Heart left ventricle (tissue), 16 donors: ENCODE data around the gene IKBKG. TPM values are rescaled to one million over a fixed set of nuclear protein-coding genes. Genes with fewer than 3 reads are reported as not detected.
A peak's percentile ranks its signal among the peaks of the same experiment; 100 is the strongest.
"Not testable (repeated sequence)": the region's sequence is repeated elsewhere in the genome, so short reads cannot be mapped to it uniquely, and the experiment has no call there.

Source experiments
- ATAC-seq, 4 donors: fragments of 200-7000 bp; cut with Tn5 transposase; one replicate each; pipeline ENCODE4 v1.9.1; 2020 to 2022; ENCODE audit warnings: moderate library complexity in 4 of 4, mild to moderate bottlenecking in 3 of 4, moderate number of reproducible peaks in 1 of 4
- DNase-seq, 5 donors: peaks; one replicate each; pipeline ENCODE4 v3.0.0-alpha.2; 2020
- H3K27ac ChIP-seq, 12 donors: fragments of 200-600 bp; sonication (generic) in 4 of 12; one replicate each; pipeline versions ENCODE4 v1.5.0 to v1.8.0; 2016 to 2022; ENCODE audit warnings: mild to moderate bottlenecking in 2 of 12
- H3K27me3 ChIP-seq, 9 donors: fragments of 200-600 bp; sonication (generic) in 2 of 9; one replicate each; pipeline versions ENCODE4 v1.5.1 to v1.8.0; 2016 to 2022; ENCODE audit warnings: mild to moderate bottlenecking in 3 of 9
- H3K36me3 ChIP-seq, 9 donors: fragments of 200-600 bp; sonication (generic) in 2 of 9; one replicate each; pipeline versions ENCODE4 v1.5.0 to v1.8.0; 2018 to 2022; ENCODE audit warnings: mild to moderate bottlenecking in 2 of 9
- H3K4me1 ChIP-seq, 12 donors: fragments of 200-600 bp; sonication (generic) in 4 of 12; one replicate each; pipeline versions ENCODE4 v1.5.0 to v1.8.0; 2016 to 2022; ENCODE audit warnings: mild to moderate bottlenecking in 3 of 12
- H3K4me3 ChIP-seq, 12 donors: fragments of 200-600 bp; sonication (generic) in 4 of 12; one replicate each; pipeline versions ENCODE4 v1.5.0 to v1.8.0; 2017 to 2022; ENCODE audit warnings: mild to moderate bottlenecking in 9 of 12, moderate library complexity in 4 of 12
- H3K9me3 ChIP-seq, 12 donors: fragments of 200-600 bp; sonication (generic) in 4 of 12; one replicate each; pipeline versions ENCODE4 v1.5.0 to v1.8.0; 2016 to 2022; ENCODE audit warnings: mild to moderate bottlenecking in 1 of 12
- CTCF ChIP-seq, 12 donors: fragments of 200-600 bp; sonication (generic) in 4 of 12; IDR thresholded peaks; one replicate each; pipeline versions ENCODE4 v1.5.0 to v1.8.0; 2018 to 2022; ENCODE audit warnings: antibody characterized with exemption in 12 of 12, mild to moderate bottlenecking in 5 of 12
- POLR2A ChIP-seq, 2 donors: fragments of 450-650 bp; IDR thresholded peaks; one replicate each; pipeline ENCODE4 v1.6.1; 2017; ENCODE audit warnings: antibody characterized with exemption in 2 of 2, mild to moderate bottlenecking in 2 of 2, moderate library complexity in 2 of 2
- WGBS, 4 donors: extraction: QIAGEN DNeasy Blood & Tissue Kit in 2 of 4; methylation state at CpG; one replicate each; pipeline versions ENCODE4 v1.1.5 to v1.1.7; 2013 to 2018; 5-methylcytosine and 5-hydroxymethylcytosine counted together
- intact Hi-C, 10 donors: fragments of 100-400 bp; cut with DNase I; formaldehyde crosslinking; loops; one replicate each; pipeline versions ENCODE4 v1.11.1 to v1.14.2; 2022
- polyA plus RNA-seq, 2 donors: library from polyadenylated mRNA; stranded (reverse); fragments of 200-250 nt; gene quantifications; one replicate each; pipeline ENCODE4 v1.2.3, GENCODE V29; 2013
- total RNA-seq, 9 donors: library from RNA; depleted of rRNA in 2 of 9; stranded (reverse); fragments of >200 nt in 2 of 9; fragmentation: NEBNext Ultra II Directional in 3 of 9; extraction: Animal tissue kit (Norgen Biotek cat#: 25700) in 3 of 9; gene quantifications; one replicate each; pipeline versions ENCODE4 v1.1.0 to v1.2.4, GENCODE V29; 2016 to 2023
- donor health status: ischemic (EF 13 %, LVEDD 7.1; RV severe dilation, severe dysfunction).
- donor health status: healthy with polysubstance abuse.
- donor health status: DM: no; HTN: yes; CAD: no.
- donor health status: DM: no; HTN: no; CAD: no.
- donor health status: ischemic (EF 25% LVEDD 6.9; RV normal size, moderate dysfunction).
- donor health status: ischemic (EF 25% LVEDD 5.7; RV mildly dilated, moderate dysfunction).
- donor health status: healthy.
- donor health status: DM: yes; HTN: yes; CAD: no.
- donor health status: ischemic (EF 35%, LVEDD 5.7; RV mildly dilated, moderate dysfunction).
- donor health status: nonischemic (EF 11% LVEDD 7.7; RV severe dilation, severe dysfunction).
- donor health status: DM: yes; HTN: yes; CAD: no.
- donor health status: PGD.
- donor health status: ischemic (EF 29% LVEDD 5.4; RV normal size, mild dysfunction).
- donor health status: nonischemic (EF 23%, LVEDD 6.1; RV moderate dilation, normal function).

The IKBKG gene
- total and polyA plus RNA-seq, 11 donors = 7.1 to 29.4 (median 15.3) TPM

GRCh38 chrX:154549766-154550165 is 2.3 kb downstream of the IKBKG start:
- intact Hi-C loops = no loop called here
- no peak for TF ChIP-seq POLR2A (IDR thresholded peaks at IDR 0.05)
- TF ChIP-seq CTCF (IDR thresholded peaks at IDR 0.05) = no peak
- Histone ChIP-seq H3K27me3 (peaks cover 0 to 5% (median 0%) of the 10 kb centered on the region in 9 donors), H3K4me3 (no peak overlapping the region), H3K9me3 (peaks cover 0 to 13% (median 0%) of the 10 kb centered on the region in 12 donors), H3K27ac (no peak overlapping the region), H3K4me1 (peaks cover 0 to 26% (median 9%) of the 10 kb centered on the region in 12 donors), H3K36me3 (peaks cover 0 to 26% (median 4%) of the 10 kb centered on the region in 9 donors)
- no peak for ATAC-seq
- no peak for DNase-seq
- 76 to 94% (median 82%) methylated on average over 1 of the region's 1 CpG for WGBS, 4 donors

DNA sequence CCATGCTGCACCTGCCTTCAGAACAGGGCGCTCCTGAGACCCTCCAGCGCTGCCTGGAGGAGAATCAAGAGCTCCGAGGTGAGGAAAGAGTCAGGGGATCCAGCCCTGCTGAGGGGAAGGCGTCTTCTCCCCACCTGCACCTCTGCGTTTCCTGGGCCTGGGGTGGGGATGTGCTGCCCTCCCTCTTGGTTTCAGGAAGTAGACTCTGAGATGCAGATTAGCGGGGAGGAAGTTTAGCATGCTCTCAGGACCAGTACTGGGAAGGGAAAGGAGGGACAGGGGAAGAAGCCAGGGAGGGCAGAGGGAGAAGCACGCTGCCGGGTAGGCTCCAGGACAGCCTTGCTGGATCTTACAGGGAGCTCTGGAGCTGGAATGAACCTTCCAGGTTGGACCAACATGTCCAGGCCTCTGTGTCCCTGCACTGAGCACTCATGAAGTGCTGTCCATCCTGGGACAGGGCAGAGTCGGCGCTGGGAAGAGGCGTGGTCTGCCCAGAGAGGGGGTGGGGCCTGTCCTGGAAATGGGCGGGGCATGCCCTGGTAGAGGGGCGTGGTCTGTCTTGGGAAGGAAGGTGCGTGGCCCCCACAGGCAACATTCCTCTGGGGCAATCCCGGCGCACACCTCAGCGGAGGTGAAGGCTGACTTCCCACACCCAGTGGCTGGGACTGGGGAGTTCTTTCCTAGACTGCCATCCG is 4.8 kb downstream of the IKBKG start:
- Histone ChIP-seq H3K36me3 (peaks cover 0 to 24% (median 7%) of the 10 kb centered on the region in 9 donors), H3K4me1 (peaks cover 0 to 19% (median 6%) of the 10 kb centered on the region in 12 donors)
- H3K9me3 ChIP-seq, H3K4me3 ChIP-seq, intact Hi-C loops, H3K27me3 ChIP-seq, DNase-seq, H3K27ac ChIP-seq: not testable (repeated sequence)
- peak in 1 of 4 donors; percentile 23 for ATAC-seq
- WGBS, 4 donors = 88 to 94% (median 92%) methylated on average over 8 to 12 of the region's 18 CpGs

GRCh38 chrX:154558060-154558690 is 10.8 kb downstream of the IKBKG start:
- ATAC-seq, H3K4me1 ChIP-seq, H3K27me3 ChIP-seq, H3K9me3 ChIP-seq, intact Hi-C loops, DNase-seq, H3K4me3 ChIP-seq, H3K27ac ChIP-seq: not testable (repeated sequence)
- peaks cover 0 to 21% (median 7%) of the 10 kb centered on the region in 9 donors for H3K36me3 ChIP-seq
- 86 to 97% (median 86%) methylated on average over 4 to 5 of the region's 24 CpGs; no CpG with 5 or more reads in 1 of the 4 donors for WGBS, 4 donors

DNA sequence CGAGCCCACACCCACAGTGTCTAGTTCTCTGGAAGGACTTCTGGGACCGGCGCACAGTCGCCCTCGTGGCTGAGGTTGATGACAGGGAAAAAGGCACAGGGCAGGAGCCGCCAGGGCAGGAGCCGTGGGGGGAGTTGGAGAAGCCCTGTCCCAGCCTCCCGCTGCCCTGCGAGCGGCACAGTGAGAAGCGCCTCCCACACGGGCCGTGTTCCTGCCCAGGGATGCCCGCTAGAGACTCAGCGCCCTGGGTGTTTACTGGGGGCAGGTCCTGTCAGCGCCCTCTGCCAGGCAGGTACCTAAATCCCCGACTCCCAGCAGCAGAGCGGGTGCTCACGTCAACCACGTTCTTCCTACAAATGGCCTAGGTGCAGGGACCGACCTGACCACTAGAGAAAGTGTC is 11.5 kb downstream of the IKBKG start:
- peaks cover 0 to 14% (median 3%) of the 10 kb centered on the region in 9 donors for H3K36me3 ChIP-seq
- H3K4me3 ChIP-seq, H3K4me1 ChIP-seq, DNase-seq, H3K27ac ChIP-seq, H3K27me3 ChIP-seq, ATAC-seq, intact Hi-C loops, H3K9me3 ChIP-seq: not testable (repeated sequence)
- WGBS, 4 donors = 92 to 95% (median 94%) methylated on average over 8 to 10 of the region's 21 CpGs; no CpG with 5 or more reads in 1 of the 4 donors

DNA sequence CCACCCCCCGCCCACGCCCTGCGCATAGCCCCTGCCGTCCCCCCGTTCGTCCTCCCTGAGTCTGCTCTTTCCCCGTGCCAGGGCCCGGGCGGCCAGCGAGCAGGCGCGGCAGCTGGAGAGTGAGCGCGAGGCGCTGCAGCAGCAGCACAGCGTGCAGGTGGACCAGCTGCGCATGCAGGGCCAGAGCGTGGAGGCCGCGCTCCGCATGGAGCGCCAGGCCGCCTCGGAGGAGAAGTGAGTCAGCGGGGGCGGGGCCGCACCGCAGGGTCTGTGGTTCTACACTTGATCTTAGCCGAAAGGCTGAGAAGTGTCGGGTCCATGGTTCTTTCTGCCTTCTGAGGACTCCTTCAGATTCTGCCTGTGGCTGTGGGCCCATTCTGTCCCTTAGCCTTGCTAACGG is 12.9 kb downstream of the IKBKG start:
- H3K27ac ChIP-seq, H3K4me3 ChIP-seq, H3K4me1 ChIP-seq, intact Hi-C loops, ATAC-seq, DNase-seq, H3K9me3 ChIP-seq, H3K36me3 ChIP-seq, H3K27me3 ChIP-seq: not testable (repeated sequence)
- 81 to 86% methylated on average over 12 to 13 of the region's 31 CpGs; no CpG with 5 or more reads in 2 of the 4 donors for WGBS, 4 donors

DNA sequence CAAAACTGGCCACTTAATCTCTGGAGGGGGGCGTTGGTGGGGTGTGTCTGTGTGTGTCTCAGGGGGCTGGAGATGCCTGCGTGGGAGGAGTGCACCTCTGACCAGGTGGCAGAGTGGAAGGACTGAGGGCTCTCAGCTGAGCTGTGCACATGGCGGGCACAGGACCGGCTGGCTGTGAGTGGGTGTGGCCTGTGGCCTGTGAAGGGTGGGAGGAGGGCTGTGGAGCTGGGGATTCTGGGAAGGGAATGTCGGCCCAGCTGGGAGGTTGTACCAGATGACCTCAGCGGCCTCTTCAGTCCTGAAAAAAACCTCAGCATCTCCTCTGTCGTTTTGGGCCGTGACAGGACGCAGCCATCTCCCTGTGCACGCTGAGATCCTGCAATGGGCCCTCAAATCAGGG is 14.9 kb downstream of the IKBKG start:
- H3K9me3 ChIP-seq, H3K4me1 ChIP-seq, H3K27me3 ChIP-seq, intact Hi-C loops, H3K36me3 ChIP-seq, H3K27ac ChIP-seq, H3K4me3 ChIP-seq, DNase-seq: not testable (repeated sequence)
- peak; percentile 82 to 94 (median 86) for ATAC-seq
- no CpG with 5 or more reads among the region's 10 CpGs for WGBS, 4 donors

DNA sequence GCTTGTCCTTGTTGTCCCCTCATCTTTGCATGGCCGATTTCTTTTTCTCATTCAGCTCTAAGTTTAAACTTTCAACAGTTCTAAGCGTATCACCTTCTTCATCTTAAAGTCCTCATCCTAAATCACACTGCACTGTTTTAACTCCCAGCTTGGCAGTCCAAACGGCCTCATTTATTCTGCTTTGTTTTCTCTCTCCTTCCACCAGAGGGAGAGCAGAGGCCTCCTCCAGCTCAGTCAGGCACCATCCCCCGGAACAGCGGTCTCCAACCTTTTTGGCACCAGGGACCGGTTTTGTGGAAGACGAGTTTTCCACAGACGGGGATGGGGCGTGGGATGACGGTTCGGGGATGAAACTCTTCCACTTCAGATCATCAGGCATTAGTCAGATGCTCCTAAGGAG is 22.9 kb downstream of the IKBKG start:
- H3K9me3 ChIP-seq, H3K27ac ChIP-seq, H3K36me3 ChIP-seq, intact Hi-C loops, H3K4me3 ChIP-seq, H3K4me1 ChIP-seq, H3K27me3 ChIP-seq, DNase-seq: not testable (repeated sequence)
- WGBS, 4 donors = no CpG with 5 or more reads among the region's 11 CpGs
- peak in 1 of 4 donors; percentile 8 for ATAC-seq

DNA sequence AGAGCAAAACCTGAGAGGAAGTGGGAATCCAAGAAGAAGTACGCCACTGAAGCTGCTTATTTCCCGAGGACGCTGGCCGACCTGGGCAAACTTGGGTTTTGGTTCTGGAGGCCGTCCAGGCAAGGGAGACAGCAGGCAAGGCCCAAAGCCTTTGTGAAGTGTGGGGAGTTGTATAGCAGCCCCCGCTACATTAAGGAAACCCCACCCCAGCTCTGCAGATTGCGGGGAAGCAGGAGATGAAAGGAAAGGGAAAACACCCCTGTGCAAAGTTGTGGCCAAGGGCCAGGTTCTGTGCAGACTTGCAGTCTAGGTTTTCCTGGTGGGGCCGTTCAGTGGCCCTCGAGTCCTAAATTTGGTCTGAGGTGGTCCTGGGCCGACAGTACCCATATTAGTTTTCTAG is 25.6 kb downstream of the IKBKG start:
- H3K4me1 ChIP-seq, H3K27ac ChIP-seq, ATAC-seq, intact Hi-C loops, H3K36me3 ChIP-seq, H3K9me3 ChIP-seq, DNase-seq, H3K27me3 ChIP-seq, H3K4me3 ChIP-seq: not testable (repeated sequence)
- WGBS, 4 donors = no CpG with 5 or more reads among the region's 10 CpGs

DNA sequence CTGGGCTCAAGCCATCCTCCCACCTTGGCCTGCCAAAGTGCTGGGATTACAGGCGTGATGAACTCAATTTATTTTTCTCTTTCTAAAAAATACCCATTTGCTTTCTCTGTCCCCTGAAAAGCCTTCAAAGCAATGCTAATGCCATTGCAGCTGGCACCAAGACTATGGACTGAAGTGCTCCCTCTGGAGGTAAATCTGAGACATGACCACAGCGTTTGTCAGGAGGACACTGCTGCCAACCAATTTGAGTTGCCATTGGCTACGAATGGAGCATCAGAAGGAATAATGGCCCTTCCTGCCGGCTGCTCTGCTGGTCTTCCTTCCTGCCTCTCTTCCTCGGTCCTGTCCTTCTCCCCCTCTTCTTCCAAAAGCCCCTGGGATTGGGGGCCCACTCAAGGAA is 27.7 kb downstream of the IKBKG start:
- DNase-seq, H3K27ac ChIP-seq, H3K4me3 ChIP-seq, H3K36me3 ChIP-seq, H3K4me1 ChIP-seq, H3K27me3 ChIP-seq, H3K9me3 ChIP-seq, intact Hi-C loops: not testable (repeated sequence)
- no CpG with 5 or more reads among the region's 5 CpGs for WGBS, 4 donors
- peak in 3 of 4 donors; percentile 49 to 74 (median 63) for ATAC-seq

- H3K4me3 ChIP-seq, H3K27me3 ChIP-seq, H3K4me1 ChIP-seq, H3K36me3 ChIP-seq, DNase-seq, H3K27ac ChIP-seq, H3K9me3 ChIP-seq, intact Hi-C loops: not testable (repeated sequence)
- ATAC-seq = peak; percentile 20 to 74 (median 47)
- no CpG with 5 or more reads among the region's 8 CpGs for WGBS, 4 donors
Measured at GRCh38 chrX:154582994-154583393, 35.6 kb downstream of the IKBKG start.
